HG03280 (cell line): ENCODE measurements around the gene TESK2.
"Not testable (repeated sequence)": the region's sequence is repeated elsewhere in the genome, so short reads cannot be mapped to it uniquely, and the experiment has no call there.

ENCODE experiments used
- ATAC-seq: cut with Tn5 transposase; IDR thresholded peaks from one replicate; pipeline ENCODE4 v1.9.1; 2021; ENCODE audit warnings: mild to moderate bottlenecking, moderate library complexity; ENCODE audit not compliant: unreplicated experiment

Gene TESK2

GRCh38 chr1:45510036-45510971 is 19.3 kb upstream of the TESK2 start:
- ATAC-seq: no peak

GRCh38 chr1:45508295-45509151 is 17.6 kb upstream of the TESK2 start:
- ATAC-seq: no peak

GRCh38 chr1:45507893-45508292 is 16.9 kb upstream of the TESK2 start:
- no peak for ATAC-seq

- ATAC-seq: no peak
Observed at GRCh38 chr1:45507195-45507594, 16.2 kb upstream of the TESK2 start.

- ATAC-seq: no peak
Observed at GRCh38 chr1:45503462-45504360, 12.7 kb upstream of the TESK2 start.

- no peak for ATAC-seq
Observed at GRCh38 chr1:45501505-45501859, 10.5 kb upstream of the TESK2 start.

GRCh38 chr1:45499415-45499769 is 8.4 kb upstream of the TESK2 start:
- ATAC-seq: no peak

GRCh38 chr1:45498279-45498678 is 7.3 kb upstream of the TESK2 start:
- ATAC-seq: no peak

- no peak for ATAC-seq
Observed at GRCh38 chr1:45493116-45493697, 2.2 kb upstream of the TESK2 start.

GRCh38 chr1:45492691-45493090 is 1.7 kb upstream of the TESK2 start:
- no peak for ATAC-seq

GRCh38 chr1:45491487-45492260 is 711 bp upstream of the TESK2 start:
- ATAC-seq: no peak

- no peak for ATAC-seq
Observed at GRCh38 chr1:45490121-45490625, 790 bp downstream of the TESK2 start.

GRCh38 chr1:45489379-45489778 is 1.6 kb downstream of the TESK2 start:
- not testable (repeated sequence) for ATAC-seq

GRCh38 chr1:45488666-45489377 is 2.1 kb downstream of the TESK2 start:
- no peak for ATAC-seq

GRCh38 chr1:45485949-45486348 is 5.0 kb downstream of the TESK2 start:
- no peak for ATAC-seq

GRCh38 chr1:45479039-45479748 is 11.8 kb downstream of the TESK2 start:
- ATAC-seq: no peak

- no peak for ATAC-seq
Observed at GRCh38 chr1:45478121-45478814, 12.7 kb downstream of the TESK2 start.

GRCh38 chr1:45477646-45478045 is 13.3 kb downstream of the TESK2 start:
- no peak for ATAC-seq
